CD14-positive monocyte (primary cell): ENCODE measurements around the gene MAPK4. TPM values are rescaled to one million over a fixed set of nuclear protein-coding genes. Genes with fewer than 3 reads are reported as not detected.

Source experiments
- DNase-seq, 3 donors: peaks; one replicate each; pipeline ENCODE4 v3.0.0-alpha.2; 2011 to 2022
- H2AFZ ChIP-seq: 2 replicates; pipeline ENCODE4 v1.6.0; 2012; ENCODE audit warnings: mild to moderate bottlenecking, low read depth, low read length, inconsistent platforms; ENCODE audit not compliant: insufficient read depth, poor library complexity, severe bottlenecking
- H3K27ac ChIP-seq, 2 donors: 1 replicate in 1 of 2; 2 replicates in 1 of 2; pipeline ENCODE4 v1.5.1; 2012 to 2013; ENCODE audit warnings: low read length in 2 of 2, control low read depth in 1 of 2, inconsistent platforms in 1 of 2, low read depth in 1 of 2, mild to moderate bottlenecking in 1 of 2
- H3K27me3 ChIP-seq, 2 donors: one replicate each; pipeline versions ENCODE4 v1.6.0 to v1.6.1; 2011 to 2013; ENCODE audit warnings: low read length in 2 of 2; ENCODE audit not compliant: control insufficient read depth in 2 of 2, insufficient read depth in 2 of 2
- H3K36me3 ChIP-seq, 2 donors: replicated peaks in 1 of 2; 1 replicate in 1 of 2; 2 replicates in 1 of 2; pipeline versions ENCODE4 v1.5.1 to v1.6.1; 2012 to 2013; ENCODE audit warnings: low read length in 2 of 2, control low read depth in 1 of 2, inconsistent platforms in 1 of 2, mild to moderate bottlenecking in 1 of 2; ENCODE audit not compliant: insufficient read depth in 2 of 2, control insufficient read depth in 1 of 2
- H3K4me1 ChIP-seq, 2 donors: 1 replicate in 1 of 2; 2 replicates in 1 of 2; pipeline versions ENCODE4 v1.5.1 to v1.6.1; 2012 to 2013; ENCODE audit warnings: low read length in 2 of 2, control low read depth in 1 of 2, inconsistent platforms in 1 of 2, mild to moderate bottlenecking in 1 of 2, moderate library complexity in 1 of 2; ENCODE audit not compliant: insufficient read depth in 2 of 2, control insufficient read depth in 1 of 2
- H3K4me2 ChIP-seq: replicated peaks from 2 replicates; pipeline ENCODE3; 2012; ENCODE audit warnings: low read length, moderate library complexity, mild to moderate bottlenecking; ENCODE audit not compliant: poor library complexity, severe bottlenecking; ENCODE audit errors: extremely low read depth
- H3K4me3 ChIP-seq, 3 experiments: fragments of 200-600 bp in 1 of 3; sonication (generic) in 1 of 3; replicated peaks in 1 of 3; 1 replicate in 2 of 3; 2 replicates in 1 of 3; pipeline ENCODE4 v1.5.1; 2011 to 2013; ENCODE audit warnings: low read length in 3 of 3, mild to moderate bottlenecking in 3 of 3, control low read depth in 2 of 3, low read depth in 2 of 3, inconsistent platforms in 1 of 3, moderate library complexity in 1 of 3
- H3K79me2 ChIP-seq: 2 replicates; pipeline ENCODE4 v1.6.0; 2012; ENCODE audit warnings: mild to moderate bottlenecking, control low read depth, inconsistent platforms, low read length, moderate library complexity; ENCODE audit not compliant: insufficient read depth
- H3K9ac ChIP-seq: 2 replicates; pipeline ENCODE4 v1.6.0; 2017; ENCODE audit warnings: low read length, mild to moderate bottlenecking; ENCODE audit not compliant: insufficient read depth, poor library complexity, severe bottlenecking
- H3K9me3 ChIP-seq, 2 donors: replicated peaks in 1 of 2; 1 replicate in 1 of 2; 2 replicates in 1 of 2; pipeline versions ENCODE4 v1.5.1 to v1.6.1; 2012 to 2013; ENCODE audit warnings: low read length in 2 of 2, control low read depth in 1 of 2; ENCODE audit not compliant: control insufficient read depth in 1 of 2, insufficient read depth in 1 of 2
- H4K20me1 ChIP-seq: 2 replicates; pipeline ENCODE4 v1.6.0; 2012; ENCODE audit warnings: mild to moderate bottlenecking, low read length, control low read depth, moderate library complexity; ENCODE audit not compliant: insufficient read depth
- H3K27ac Mint-ChIP-seq, 7 donors: one replicate each; pipeline ENCODE4 v1.8.0; 2020; ENCODE audit warnings: mild to moderate bottlenecking in 7 of 7, mixed read lengths in 7 of 7, moderate library complexity in 6 of 7, inconsistent platforms in 2 of 7
- H3K27me3 Mint-ChIP-seq, 3 donors: one replicate each; pipeline ENCODE4 v1.8.0; 2021 to 2022; ENCODE audit warnings: low read depth in 3 of 3, mild to moderate bottlenecking in 3 of 3, mixed read lengths in 3 of 3, moderate library complexity in 3 of 3, inconsistent platforms in 1 of 3
- H3K36me3 Mint-ChIP-seq, 2 donors: one replicate each; pipeline ENCODE4 v1.8.0; 2020; ENCODE audit warnings: mixed read lengths in 2 of 2, inconsistent platforms in 1 of 2, mild to moderate bottlenecking in 1 of 2
- H3K4me1 Mint-ChIP-seq: one replicate; pipeline ENCODE4 v1.8.0; 2020; ENCODE audit warnings: mild to moderate bottlenecking, mixed read lengths
- H3K4me3 Mint-ChIP-seq, 2 donors: one replicate each; pipeline ENCODE4 v1.8.0; 2020; ENCODE audit warnings: mild to moderate bottlenecking in 2 of 2, mixed read lengths in 2 of 2, moderate library complexity in 1 of 2
- H3K9me3 Mint-ChIP-seq, 7 donors: one replicate each; pipeline ENCODE4 v1.8.0; 2020 to 2022; ENCODE audit warnings: mixed read lengths in 7 of 7, mild to moderate bottlenecking in 6 of 7, moderate library complexity in 6 of 7, inconsistent platforms in 2 of 7
- CTCF ChIP-seq: fragments of 200-600 bp; IDR thresholded peaks from one replicate; pipeline ENCODE4 v1.8.0; 2022; ENCODE audit warnings: antibody characterized with exemption, mild to moderate bottlenecking
- WGBS: methylation state at CpG from one replicate; pipeline ENCODE4 v1.1.5; 2013; ENCODE audit warnings: missing lambda C conversion rate; ENCODE audit not compliant: insufficient coverage; 5-methylcytosine and 5-hydroxymethylcytosine counted together
- intact Hi-C, 2 donors: fragments of 100-400 bp; cut with micrococcal nuclease; formaldehyde crosslinking; loops; one replicate each; pipeline versions ENCODE4 v1.15.0 to v1.15.1; 2023
- polyA plus RNA-seq, 3 donors: library from polyadenylated mRNA; depleted of rRNA in 1 of 3; unstranded in 2 of 3; stranded (reverse) in 1 of 3; fragments of 300-500 nt in 2 of 3; fragments of >200 nt in 1 of 3; fragmentation: Illumina TruSeq in 2 of 3; gene quantifications; 1 replicate in 2 of 3; 2 replicates in 1 of 3; pipeline ENCODE4 v1.2.3, GENCODE V29; 2012 to 2021

MAPK4 gene
- polyA plus RNA-seq, 3 donors, result not detected

- no peak for TF ChIP-seq CTCF
- no peak overlapping the region for H3K4me2 ChIP-seq
- no peak for DNase-seq
- Mint-ChIP-seq H3K27me3 (peaks cover 1 to 6% (median 2%) of the 10 kb centered on the region in 3 donors), H3K36me3 (no peaks in the 10 kb centered on the region), H3K27ac (peak overlapping the region in 1 of 7 donors; percentile 31), H3K4me3 (no peak overlapping the region), H3K9me3 (peaks cover 0 to 14% (median 5%) of the 10 kb centered on the region in 7 donors), H3K4me1 (no peaks in the 10 kb centered on the region)
- H3K9ac ChIP-seq, result no peak overlapping the region
- intact Hi-C loops, result no loop called here
- no peaks in the 10 kb centered on the region for H3K27me3 ChIP-seq
- H3K36me3 ChIP-seq, result no peaks in the 10 kb centered on the region
- no peak overlapping the region for H3K27ac ChIP-seq
- H3K4me1 ChIP-seq, result no peaks in the 10 kb centered on the region
- no peaks in the 10 kb centered on the region for H4K20me1 ChIP-seq
- H3K4me3 ChIP-seq, result no peak overlapping the region
- H3K9me3 ChIP-seq, result peaks cover 0 to 7% of the 10 kb centered on the region in 2 donors
- H3K79me2 ChIP-seq, result no peaks in the 10 kb centered on the region
- no peak overlapping the region for H2AFZ ChIP-seq
Observed at GRCh38 chr18:50742952-50743351, 183.1 kb downstream of the MAPK4 start.

GRCh38 chr18:50744253-50744652 lies 184.4 kb downstream of the MAPK4 start:
- no peak overlapping the region for H3K4me3 Mint-ChIP-seq
- intact Hi-C loops, result no loop called here
- no peak overlapping the region for H3K27ac ChIP-seq
- WGBS, result no CpG with 5 or more reads among the region's 4 CpGs
- H4K20me1 ChIP-seq, result no peaks in the 10 kb centered on the region
- no peaks in the 10 kb centered on the region for H3K36me3 ChIP-seq
- no peak for DNase-seq
- H3K9ac ChIP-seq, result no peak overlapping the region
- H3K9me3 ChIP-seq, result peaks cover 0 to 7% of the 10 kb centered on the region in 2 donors
- no peaks in the 10 kb centered on the region for H3K79me2 ChIP-seq
- H3K27me3 ChIP-seq, result no peaks in the 10 kb centered on the region
- no peak overlapping the region for H3K27ac Mint-ChIP-seq
- peaks cover 4 to 6% (median 4%) of the 10 kb centered on the region in 3 donors for H3K27me3 Mint-ChIP-seq
- H3K4me1 Mint-ChIP-seq, result no peaks in the 10 kb centered on the region
- no peak overlapping the region for H3K4me2 ChIP-seq
- peaks cover 0 to 14% (median 6%) of the 10 kb centered on the region in 7 donors for H3K9me3 Mint-ChIP-seq
- no peaks in the 10 kb centered on the region for H3K4me1 ChIP-seq
- no peak for TF ChIP-seq CTCF
- H3K36me3 Mint-ChIP-seq, result no peaks in the 10 kb centered on the region
- no peak overlapping the region for H2AFZ ChIP-seq
- no peak overlapping the region for H3K4me3 ChIP-seq
